HepG2 (cell line): ENCODE data around the gene TRIM31. TPM values are rescaled to one million over a fixed set of nuclear protein-coding genes. Genes with fewer than 3 reads are reported as not detected.

ENCODE experiments used
- ATRX ChIP-seq: sonication (generic); formaldehyde crosslinking; IDR thresholded peaks from 2 replicates; pipeline ENCODE4 v1.4.0; 2020; ENCODE audit warnings: missing genetic modification reagents, borderline replicate concordance
- CREB1 ChIP-seq, 2 experiments: fragments of 450-650 bp in 1 of 2; IDR thresholded peaks; 2 replicates each; pipeline ENCODE4 v1.6.1; 2016 to 2017; ENCODE audit warnings: control low read depth in 1 of 2, mild to moderate bottlenecking in 1 of 2, missing compliant biosample characterization in 1 of 2, missing genetic modification characterization in 1 of 2
- DZIP1 ChIP-seq: sonication (generic); formaldehyde crosslinking; IDR thresholded peaks from 2 replicates; pipeline ENCODE4 v1.5.0; 2020; ENCODE audit warnings: mild to moderate bottlenecking, missing genetic modification reagents
- E2F5 ChIP-seq: sonication (generic); formaldehyde crosslinking; conservative IDR thresholded peaks from 2 replicates; pipeline ENCODE4 v1.4.0; 2020; ENCODE audit warnings: missing genetic modification reagents
- ETS1 ChIP-seq: sonication (generic); formaldehyde crosslinking; IDR thresholded peaks from 2 replicates; pipeline ENCODE4 v1.4.0; 2020; ENCODE audit warnings: missing genetic modification reagents
- HNRNPLL ChIP-seq: fragments of 200-400 bp; formaldehyde crosslinking; IDR thresholded peaks from 2 replicates; pipeline ENCODE4 v1.6.1; 2017; ENCODE audit warnings: mild to moderate bottlenecking, low read depth, low read length; ENCODE audit not compliant: poor library complexity, severe bottlenecking
- LBX2 ChIP-seq: sonication (generic); formaldehyde crosslinking; IDR thresholded peaks from 2 replicates; pipeline ENCODE4 v1.5.0; 2020; ENCODE audit warnings: missing genetic modification reagents, mild to moderate bottlenecking, borderline replicate concordance
- MTF1 ChIP-seq: sonication (generic); formaldehyde crosslinking; IDR thresholded peaks from 2 replicates; pipeline ENCODE4 v1.5.0; 2020; ENCODE audit warnings: missing genetic modification reagents
- MXD3 ChIP-seq: IDR thresholded peaks from 2 replicates; pipeline ENCODE4 v1.6.1; 2016; ENCODE audit warnings: mild to moderate bottlenecking, missing biosample characterization, missing genetic modification reagents
- NR2F6 ChIP-seq, 2 experiments: IDR thresholded peaks; 2 replicates each; pipeline ENCODE4 v1.6.1; 2016; ENCODE audit warnings: antibody characterized with exemption in 1 of 2, mild to moderate bottlenecking in 1 of 2
- RFX1 ChIP-seq: fragments of 450-650 bp; IDR thresholded peaks from 2 replicates; pipeline ENCODE4 v1.6.1; 2017
- SMAD1 ChIP-seq: sonication (generic); formaldehyde crosslinking; IDR thresholded peaks from 2 replicates; pipeline ENCODE4 v1.4.0; 2020; ENCODE audit warnings: missing genetic modification reagents, low read depth, mild to moderate bottlenecking, borderline replicate concordance
- SMAD9 ChIP-seq: sonication (generic); formaldehyde crosslinking; IDR thresholded peaks from 2 replicates; pipeline ENCODE4 v1.5.1; 2020; ENCODE audit warnings: mild to moderate bottlenecking, missing genetic modification reagents
- ZNF264 ChIP-seq: sonication (generic); formaldehyde crosslinking; IDR thresholded peaks from 2 replicates; pipeline ENCODE4 v1.4.0; 2020; ENCODE audit warnings: missing genetic modification reagents
- ZNF274 ChIP-seq: sonication (generic); formaldehyde crosslinking; IDR thresholded peaks from 2 replicates; pipeline ENCODE4 v1.5.1; 2020; ENCODE audit warnings: mild to moderate bottlenecking, missing genetic modification reagents
- ZNF30 ChIP-seq: sonication (generic); formaldehyde crosslinking; IDR thresholded peaks from 2 replicates; pipeline ENCODE4 v1.5.0; 2020; ENCODE audit warnings: mild to moderate bottlenecking, missing genetic modification reagents
- ZNF33A ChIP-seq: sonication (generic); formaldehyde crosslinking; IDR thresholded peaks from 2 replicates; pipeline ENCODE4 v1.5.1; 2020; ENCODE audit warnings: missing genetic modification reagents, mild to moderate bottlenecking, moderate library complexity, borderline replicate concordance
- ZNF563 ChIP-seq: sonication (generic); formaldehyde crosslinking; IDR thresholded peaks from 2 replicates; pipeline ENCODE4 v1.8.0; 2022; ENCODE audit warnings: mild to moderate bottlenecking, moderate library complexity, missing genetic modification reagents
- ZNF749 ChIP-seq: sonication (generic); formaldehyde crosslinking; IDR thresholded peaks from 2 replicates; pipeline ENCODE4 v1.8.0; 2022; ENCODE audit warnings: mild to moderate bottlenecking, missing genetic modification reagents, moderate library complexity, borderline replicate concordance
- ZNF839 ChIP-seq: sonication (generic); formaldehyde crosslinking; IDR thresholded peaks from 2 replicates; pipeline ENCODE4 v1.4.0; 2020; ENCODE audit warnings: missing genetic modification reagents, mild to moderate bottlenecking, borderline replicate concordance
- polyA plus RNA-seq, 8 experiments: library from polyadenylated mRNA; depleted of rRNA in 3 of 8; stranded (reverse) in 7 of 8; unstranded in 1 of 8; fragments of >200 nt; fragmentation: Illumina TruSeq in 4 of 8; extraction: Trizol in 4 of 8; gene quantifications; 2 replicates each; pipeline versions ENCODE4 v1.2.1 to v1.2.3, GENCODE V29; 2011 to 2016; ENCODE audit warnings: low read depth in 4 of 8, missing spikeins in 1 of 8, mixed read lengths in 1 of 8; ENCODE audit not compliant: insufficient read depth in 1 of 8
- total RNA-seq, 5 experiments: library from RNA; depleted of rRNA; stranded (reverse); fragments of >200 nt; fragmentation: Illumina TruSeq; extraction: Trizol; gene quantifications; 2 replicates each; pipeline ENCODE4 v1.2.3, GENCODE V29; 2016; ENCODE audit warnings: low read depth in 1 of 5

Gene TRIM31
- total and polyA plus RNA-seq, 2 of the 13 experiments (the other 11 are each of a cell fraction or from before 2014, with no cell fraction given): 0.13 to 0.51 TPM

- TF ChIP-seq LBX2 (CRISPR knock-in tag): no peak
- TF ChIP-seq RFX1: peak; percentile 88; the same call in 1 of the 2 replicates
- TF ChIP-seq ZNF33A (CRISPR knock-in tag): no peak
- TF ChIP-seq ATRX (CRISPR knock-in tag): no peak
- peak; percentile 65; the same call in 1 of the 2 replicates for TF ChIP-seq SMAD1 (CRISPR knock-in tag)
- TF ChIP-seq MTF1 (CRISPR knock-in tag): no peak
- peak; percentile 96; the same call in 1 of the 2 replicates for TF ChIP-seq ZNF839 (CRISPR knock-in tag)
- TF ChIP-seq ZNF563 (CRISPR knock-in tag): peak; percentile 52; the same call in 1 of the 2 replicates
- TF ChIP-seq NR2F6 (IDR thresholded peaks at IDR 0.05): peak; percentile 77
- TF ChIP-seq NR2F6 (CRISPR knock-in tag; IDR thresholded peaks at IDR 0.05): peak; percentile 89
- TF ChIP-seq E2F5 (CRISPR knock-in tag): no peak
- TF ChIP-seq ZNF749 (CRISPR knock-in tag): peak; percentile 66; the same call in 1 of the 2 replicates
- TF ChIP-seq HNRNPLL: peak; percentile 95
- 0 out of 2 replicates have a peak, but pooled peaks have one; percentile 58 for TF ChIP-seq ETS1
- peak; percentile 94 for TF ChIP-seq CREB1 (IDR thresholded peaks at IDR 0.05)
- peak; percentile 98 for TF ChIP-seq CREB1 (CRISPR knock-in tag; IDR thresholded peaks at IDR 0.05)
- peak; percentile 41; the same call in 1 of the 2 replicates for TF ChIP-seq ZNF264 (CRISPR knock-in tag)
- 0 out of 2 replicates have a peak, but pooled peaks have one; percentile 84 for TF ChIP-seq DZIP1 (CRISPR knock-in tag)
- TF ChIP-seq MXD3: peak; percentile 45; the same call in 1 of the 2 replicates
- TF ChIP-seq SMAD9: no peak
- TF ChIP-seq ZNF30: no peak
- peak; percentile 75; the same call in 1 of the 2 replicates for TF ChIP-seq ZNF274 (CRISPR knock-in tag)
Observed at GRCh38 chr6:30066577-30067459, 46.1 kb downstream of the TRIM31 start, which contains the start of gene PPP1R11 (continued).
